HG03103 (cell line): ENCODE results near the gene IPO9.
A peak's percentile ranks its signal among the peaks of the same experiment; 100 is the strongest.
"Not testable (repeated sequence)": the region's sequence is repeated elsewhere in the genome, so short reads cannot be mapped to it uniquely, and the experiment has no call there.

Source experiments
- ATAC-seq: cut with Tn5 transposase; IDR thresholded peaks from one replicate; pipeline ENCODE4 v1.9.1; 2021; ENCODE audit warnings: low read depth; ENCODE audit not compliant: unreplicated experiment

IPO9 gene

DNA sequence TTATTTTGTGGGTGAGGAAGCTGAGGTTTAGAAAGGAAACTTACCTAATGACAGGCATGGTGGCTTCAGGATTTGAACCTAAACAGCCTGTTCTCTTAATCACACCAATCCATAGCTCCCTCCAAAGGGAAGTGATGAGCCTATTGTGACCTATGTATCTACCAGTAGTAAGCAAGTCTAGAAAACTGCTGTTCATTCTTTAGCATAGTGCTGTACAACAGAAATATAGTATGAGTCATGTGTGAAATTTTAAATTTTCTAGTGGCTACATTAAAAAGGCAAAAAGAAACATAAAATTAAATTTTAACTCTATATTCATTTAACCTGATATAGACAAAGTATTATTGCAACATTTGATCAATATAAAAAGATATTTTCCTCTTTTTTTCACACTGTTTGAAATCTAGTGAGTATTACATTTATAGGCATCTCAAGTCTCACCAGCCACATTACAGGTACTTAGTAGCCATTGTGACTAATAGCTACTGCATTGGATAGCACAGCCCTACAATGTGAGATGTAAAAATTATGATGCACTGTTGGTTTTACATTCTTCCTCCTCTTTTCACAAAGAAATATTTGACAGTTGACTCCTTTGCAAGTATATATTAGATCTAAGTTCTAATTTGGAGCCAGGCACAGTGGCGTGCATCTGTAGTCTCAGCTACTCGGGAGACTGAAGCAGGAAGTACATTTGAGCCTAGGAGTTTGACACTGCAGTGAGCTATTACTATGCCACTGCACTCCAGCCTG lies 16.6 kb downstream of the IPO9 start:
- no peak for ATAC-seq

DNA sequence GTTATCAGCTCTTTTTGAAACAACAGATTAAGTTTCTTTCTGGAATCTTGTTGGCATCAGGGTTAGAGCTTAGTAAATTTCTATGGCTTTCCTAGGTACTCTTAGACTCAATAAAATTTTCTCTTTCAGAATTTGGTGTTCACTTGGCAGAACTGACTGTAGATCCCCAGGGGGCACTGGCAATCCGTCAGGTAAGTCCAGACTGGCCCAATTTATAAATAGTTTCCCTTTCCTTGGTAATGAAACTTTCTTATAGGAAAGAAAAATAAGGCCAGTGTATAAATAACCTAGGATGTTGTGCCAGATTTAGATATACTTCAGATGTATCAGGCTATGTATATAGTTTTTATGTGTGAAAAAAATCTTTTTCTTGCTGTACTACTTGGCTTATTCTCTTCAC lies 18.2 kb downstream of the IPO9 start:
- ATAC-seq = no peak

DNA sequence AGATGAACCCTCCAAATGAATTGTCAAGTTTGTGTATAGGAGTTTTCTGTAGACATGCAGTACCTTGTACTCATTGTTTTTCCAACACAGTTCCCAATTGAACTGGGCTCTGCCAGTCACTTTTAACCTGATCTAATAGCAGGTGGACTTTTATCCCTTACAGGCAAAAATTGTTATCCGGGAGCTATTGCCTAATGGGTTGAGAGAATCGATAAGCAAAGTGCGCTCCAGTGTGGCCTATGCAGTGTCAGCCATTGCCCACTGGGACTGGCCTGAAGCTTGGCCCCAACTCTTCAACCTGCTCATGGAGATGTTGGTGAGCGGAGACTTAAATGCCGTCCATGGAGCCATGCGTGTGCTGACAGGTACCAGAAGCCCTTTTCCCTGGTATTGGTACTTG lies 19.3 kb downstream of the IPO9 start:
- no peak for ATAC-seq

DNA sequence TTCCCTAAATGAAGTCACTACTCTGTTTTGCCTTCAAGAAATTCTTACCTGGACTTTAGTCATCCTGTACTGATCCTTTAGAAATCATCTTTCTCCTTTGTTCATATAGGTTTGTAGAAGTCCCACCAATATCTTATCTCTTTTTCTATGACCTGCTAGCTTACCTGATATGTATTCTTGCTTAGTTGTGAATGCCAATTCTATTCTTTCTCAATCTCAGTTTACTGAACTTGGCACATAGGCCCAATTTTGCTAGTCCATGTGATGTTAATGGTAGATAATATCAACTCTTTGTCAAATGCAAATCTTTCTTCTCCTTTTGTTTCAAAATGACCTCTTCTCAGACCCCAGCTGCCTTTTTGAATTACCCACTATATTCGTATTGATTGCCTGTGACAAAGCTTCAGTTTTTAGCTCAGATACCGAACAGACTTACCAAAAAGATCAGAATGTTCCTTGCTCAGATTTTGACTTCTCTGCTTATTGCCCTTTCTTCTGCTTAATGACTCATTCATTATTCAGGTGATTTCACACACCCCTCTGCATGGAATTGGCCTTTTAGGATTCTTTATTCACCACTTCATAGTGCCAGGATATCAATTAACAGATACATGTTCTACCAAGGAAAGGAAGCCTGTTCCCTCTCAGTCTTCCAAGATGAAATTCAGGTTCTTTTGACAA lies 20.6 kb downstream of the IPO9 start:
- ATAC-seq = no peak

DNA sequence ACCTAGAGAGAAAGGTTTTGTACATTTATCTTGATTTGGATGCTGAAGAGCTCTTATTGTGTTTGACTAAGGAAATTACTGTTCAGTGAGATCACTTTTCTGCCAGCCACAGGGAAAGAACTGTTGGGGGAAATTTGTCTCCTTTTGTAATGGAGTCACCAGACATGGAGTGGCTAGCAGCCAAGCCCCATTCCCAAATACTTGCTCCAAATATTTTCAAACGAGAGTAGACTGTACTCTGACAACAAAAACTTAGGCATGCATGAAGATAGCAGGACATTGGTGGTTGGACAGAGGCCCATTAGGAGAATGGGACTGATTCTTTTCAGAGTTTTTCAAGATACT lies 21.1 kb downstream of the IPO9 start:
- no peak for ATAC-seq

DNA sequence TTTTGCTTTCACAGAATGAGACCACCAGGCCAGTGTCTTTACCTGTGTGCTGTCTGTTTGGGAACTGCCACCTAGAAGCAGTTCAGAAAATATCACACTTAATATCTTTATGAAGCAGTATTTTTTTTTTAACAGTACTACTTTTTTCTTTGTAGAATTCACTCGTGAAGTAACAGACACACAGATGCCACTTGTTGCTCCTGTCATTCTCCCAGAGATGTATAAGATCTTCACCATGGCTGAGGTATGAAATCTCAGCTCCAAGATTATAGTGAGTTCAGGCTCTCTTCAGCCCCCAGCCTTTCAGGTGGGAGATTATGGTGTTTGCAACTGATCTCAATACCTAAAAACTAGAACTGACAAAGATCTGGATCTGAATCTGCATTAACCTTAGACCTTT lies 23.0 kb downstream of the IPO9 start:
- no peak for ATAC-seq

DNA sequence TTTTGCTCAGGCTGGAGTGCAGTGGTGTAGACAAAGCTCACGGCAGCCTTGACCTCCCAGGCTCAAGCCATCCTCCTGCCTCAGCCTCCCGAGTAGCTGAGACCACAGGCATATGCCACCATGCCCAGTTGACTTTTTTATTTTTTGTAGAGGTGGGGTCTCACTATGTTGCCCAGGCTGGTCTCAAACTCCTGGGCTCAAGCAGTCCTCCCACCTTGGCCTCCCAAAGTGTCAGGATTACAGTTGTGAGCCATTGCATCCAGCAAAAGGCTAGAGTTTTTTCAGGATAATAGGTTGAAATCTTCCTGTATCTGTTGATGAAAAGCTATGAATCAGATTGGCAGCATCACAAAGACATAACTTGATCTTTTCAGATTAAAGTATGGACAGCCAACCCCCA lies 27.8 kb downstream of the IPO9 start:
- not testable (repeated sequence) for ATAC-seq

DNA sequence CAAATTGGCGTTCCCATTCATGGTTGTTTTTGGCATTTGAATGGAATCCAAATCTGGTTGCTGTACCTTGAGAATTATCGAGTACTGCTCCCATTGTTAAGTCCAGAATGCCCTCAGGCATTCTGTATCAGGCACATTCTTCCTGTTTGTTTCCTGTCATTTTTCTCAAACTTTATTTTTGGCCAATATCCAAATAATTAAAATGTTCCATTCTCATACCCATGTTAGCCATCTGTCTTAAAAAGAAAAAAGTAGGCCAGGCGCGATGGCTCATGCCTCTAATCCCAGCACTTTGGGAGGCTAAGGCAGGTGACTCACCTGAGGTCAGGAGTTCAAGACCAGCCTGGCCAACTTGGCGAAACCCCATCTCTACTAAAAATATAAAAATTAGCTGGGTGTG lies 30.5 kb downstream of the IPO9 start:
- no peak for ATAC-seq

DNA sequence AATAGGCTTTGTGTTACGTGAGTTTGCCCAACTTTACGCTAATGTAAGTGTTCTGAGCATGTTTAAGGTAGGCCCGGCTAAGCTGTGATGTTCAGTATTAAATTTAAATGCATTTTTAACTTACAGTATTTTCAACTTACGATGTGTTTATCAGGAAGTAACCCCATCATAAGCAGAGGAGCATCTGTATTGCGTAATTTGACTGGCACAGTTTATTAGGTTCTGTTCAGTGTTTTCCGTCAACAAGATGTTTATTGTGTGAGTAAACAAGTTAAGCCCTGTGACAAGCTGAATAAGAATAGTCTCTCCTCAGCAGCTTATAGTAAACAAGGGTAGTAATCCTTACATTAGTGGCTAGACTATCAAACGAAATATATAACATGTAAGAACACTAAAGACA lies 32.5 kb downstream of the IPO9 start:
- ATAC-seq = no peak

DNA sequence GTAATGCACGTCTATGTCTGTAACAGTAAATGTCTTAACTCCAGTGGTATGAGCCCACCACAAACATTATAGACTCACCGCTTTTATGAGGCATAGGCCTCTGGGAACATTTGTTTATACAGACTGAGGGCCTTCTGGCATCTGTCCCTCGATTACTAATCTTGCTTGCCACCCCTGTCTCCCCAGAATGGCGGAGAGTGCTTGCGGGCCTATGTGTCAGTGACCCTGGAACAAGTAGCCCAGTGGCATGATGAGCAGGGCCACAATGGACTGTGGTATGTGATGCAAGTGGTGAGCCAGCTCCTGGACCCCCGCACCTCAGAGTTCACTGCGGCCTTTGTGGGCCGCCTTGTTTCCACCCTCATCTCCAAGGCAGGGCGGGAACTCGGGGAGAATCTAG lies 41.4 kb downstream of the IPO9 start:
- ATAC-seq = no peak

DNA sequence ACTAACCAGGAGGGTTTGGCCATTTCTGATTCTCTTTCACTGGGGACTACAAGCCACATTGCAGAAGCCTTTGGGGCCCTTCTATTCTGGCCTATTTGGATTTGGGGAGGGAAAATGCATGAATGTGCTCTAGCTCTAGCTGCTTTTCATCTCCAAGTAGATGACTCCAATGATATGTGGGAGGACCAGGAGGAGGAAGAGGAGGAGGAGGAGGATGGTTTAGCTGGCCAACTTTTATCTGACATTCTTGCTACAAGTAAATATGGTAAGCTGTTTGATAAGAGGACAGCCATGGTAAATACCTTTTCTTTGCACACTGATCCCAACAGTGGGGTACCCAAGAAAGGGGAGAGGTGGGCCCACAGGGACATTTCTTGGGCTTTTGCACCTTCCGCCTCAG lies 45.7 kb downstream of the IPO9 start:
- ATAC-seq = no peak

DNA sequence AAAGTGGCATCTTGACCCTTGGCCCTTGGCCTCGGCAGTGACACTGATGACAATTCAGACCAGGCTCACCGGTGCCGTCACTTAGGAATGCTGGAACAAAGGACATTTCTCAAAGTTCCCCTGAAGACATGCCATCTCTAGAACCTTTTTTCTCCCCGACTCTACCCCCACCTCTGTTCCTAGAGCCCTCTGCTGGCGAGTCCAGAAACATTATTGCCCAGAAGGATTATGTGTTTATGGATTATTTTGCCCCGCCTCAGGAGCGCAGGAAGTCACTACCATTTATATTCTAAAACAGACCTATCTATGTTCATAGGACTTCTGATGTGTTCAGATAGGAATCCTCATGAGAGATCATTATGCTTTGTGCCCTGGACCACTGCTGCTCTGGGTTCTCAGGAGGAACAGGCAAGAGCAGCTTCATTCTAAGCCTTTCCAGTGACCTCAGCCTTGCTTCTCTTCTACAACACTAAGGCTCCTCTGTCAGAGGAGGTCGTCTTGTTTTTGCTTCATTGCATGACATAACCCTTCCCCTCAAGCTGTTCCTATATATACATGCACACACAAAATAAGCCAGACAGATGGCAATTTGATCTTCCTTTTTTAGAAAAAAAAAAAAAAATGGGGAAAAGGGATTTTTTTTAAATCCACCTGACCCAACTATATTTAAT lies 47.3 kb downstream of the IPO9 start:
- no peak for ATAC-seq

DNA sequence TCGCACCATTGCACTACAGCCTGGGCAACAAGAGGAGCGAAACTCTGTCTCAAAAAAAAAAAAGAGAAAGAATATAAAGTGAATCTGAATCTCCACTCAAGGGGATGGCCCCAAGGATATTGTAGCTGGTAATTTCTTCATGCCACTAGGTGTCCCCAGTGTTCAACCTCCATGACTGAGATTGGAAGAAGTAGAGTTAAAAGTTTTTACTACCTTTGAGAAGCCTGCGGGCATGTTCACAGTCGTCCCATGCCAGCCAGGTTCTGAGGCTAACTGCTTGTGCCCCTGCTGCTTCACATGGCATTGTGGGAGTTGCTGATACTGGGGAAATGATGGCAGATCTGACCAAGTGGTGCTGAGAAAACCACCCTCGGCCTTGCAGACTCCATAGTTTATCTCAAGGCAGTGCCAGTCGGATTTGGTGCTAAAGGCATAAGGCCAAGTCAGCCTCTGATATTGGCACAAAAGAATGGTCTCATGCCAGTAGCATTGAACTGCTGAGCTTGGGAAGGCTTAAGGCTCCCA lies 49.0 kb downstream of the IPO9 start:
- no peak for ATAC-seq

DNA sequence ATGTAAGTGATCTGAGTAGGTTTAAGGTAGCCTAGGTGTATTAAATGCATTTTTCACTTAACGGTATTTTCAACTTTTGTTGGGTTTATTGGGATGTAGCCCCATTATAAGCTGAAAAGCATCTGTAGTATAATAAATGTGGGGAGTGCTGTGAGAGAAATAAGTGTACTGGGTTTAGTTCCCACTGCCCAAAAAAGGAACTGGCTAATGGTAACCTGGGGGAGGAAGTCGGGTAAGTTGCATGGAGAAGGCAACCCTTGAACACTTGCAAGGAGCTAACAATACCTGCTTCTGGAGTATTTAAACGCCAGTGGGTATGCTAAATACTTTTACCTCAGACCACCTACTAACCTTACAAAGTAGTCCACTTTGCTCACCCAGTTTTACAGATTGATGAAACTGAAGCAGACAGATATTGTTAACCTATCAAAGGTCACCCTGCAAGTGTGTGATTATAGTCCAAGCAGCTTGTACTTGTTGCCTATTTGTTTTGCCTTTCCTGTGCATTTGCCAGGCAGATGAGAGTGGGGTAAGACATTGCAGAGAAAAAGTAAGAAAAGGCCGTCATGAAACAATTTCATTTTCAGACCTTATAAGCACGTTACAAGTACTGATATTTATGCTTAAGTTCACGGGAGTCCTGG lies 52.1 kb downstream of the IPO9 start:
- ATAC-seq = no peak

DNA sequence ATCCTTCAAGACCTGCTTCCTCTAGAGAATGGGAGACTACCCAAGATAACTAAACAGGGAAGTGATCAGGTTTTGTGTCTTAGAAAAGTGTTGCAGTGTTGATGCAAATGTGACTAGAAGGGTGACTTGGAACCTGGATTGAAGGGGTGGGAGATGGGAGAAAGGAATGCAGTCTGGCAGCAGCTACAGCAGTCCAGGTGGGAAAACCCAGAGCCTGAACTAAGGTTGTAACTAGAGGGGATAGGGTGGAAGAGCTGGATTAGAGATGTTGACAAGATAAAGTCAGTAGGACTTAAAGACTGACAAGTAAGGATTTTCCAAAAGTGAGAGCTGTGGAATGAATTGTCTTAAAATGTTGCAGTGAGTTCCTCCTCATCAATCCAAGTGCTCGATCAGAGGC lies 52.7 kb downstream of the IPO9 start:
- no peak for ATAC-seq

DNA sequence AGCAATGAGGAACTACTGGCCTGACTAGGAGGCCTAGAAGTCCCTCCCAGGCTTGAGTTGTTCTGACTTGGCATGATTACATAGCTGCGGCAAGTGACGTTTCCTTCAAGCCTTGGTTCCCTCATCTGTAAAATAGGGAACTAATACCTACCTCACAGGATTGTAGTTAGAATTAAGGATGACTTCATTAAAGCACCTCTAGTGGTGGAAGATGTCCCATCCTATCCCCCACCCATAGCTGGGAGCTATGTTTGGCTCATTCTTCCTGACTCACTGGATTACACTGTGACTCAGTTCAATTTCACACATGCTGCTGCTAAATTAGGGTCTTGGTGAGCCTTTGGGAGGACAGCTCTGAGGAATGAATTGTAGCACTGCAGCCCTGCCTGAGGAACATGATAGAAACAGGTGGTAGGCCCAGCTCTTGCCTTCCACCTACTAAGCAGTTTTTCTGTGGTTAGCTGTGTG lies 53.7 kb downstream of the IPO9 start:
- peak; percentile 60 for ATAC-seq

DNA sequence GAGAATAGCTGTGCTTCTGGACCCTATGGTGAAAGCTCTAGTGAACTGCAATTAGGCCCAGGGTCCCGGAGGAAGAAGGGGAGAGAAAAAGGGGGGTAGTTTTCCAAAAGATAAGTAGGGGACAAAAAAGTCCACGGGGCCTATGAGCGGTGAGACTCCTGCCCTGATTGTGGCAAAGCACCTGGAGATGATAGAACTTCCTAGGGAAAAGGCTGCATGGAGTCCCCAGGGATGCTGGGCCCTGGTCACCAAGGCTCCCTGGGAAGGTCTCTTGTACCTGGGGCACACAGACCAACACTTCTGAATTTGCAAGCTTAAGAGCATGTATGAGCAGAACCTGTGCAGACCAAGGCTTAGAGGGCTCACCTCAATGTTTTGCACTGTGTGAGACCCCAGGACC lies 54.3 kb downstream of the IPO9 start:
- no peak for ATAC-seq

DNA sequence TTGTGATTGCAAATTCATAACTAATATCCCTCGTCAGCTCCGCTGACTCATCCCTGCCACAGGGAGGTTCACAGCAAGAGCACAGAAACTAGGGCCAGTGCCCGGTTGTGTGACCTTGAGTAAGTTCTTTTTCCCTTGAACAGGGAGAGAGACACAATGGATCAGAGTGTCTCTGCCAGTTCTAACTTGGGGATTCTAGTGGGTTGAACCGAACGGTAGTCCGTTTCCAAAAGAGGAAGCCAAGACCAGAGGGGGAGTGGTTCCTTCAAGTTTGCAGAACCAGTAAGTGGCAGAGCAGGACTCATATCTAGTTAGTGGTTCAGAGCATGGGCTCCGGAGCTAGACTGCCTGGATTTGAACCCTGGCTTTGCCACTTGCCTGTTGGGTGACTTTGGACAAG lies 54.8 kb downstream of the IPO9 start:
- no peak for ATAC-seq

DNA sequence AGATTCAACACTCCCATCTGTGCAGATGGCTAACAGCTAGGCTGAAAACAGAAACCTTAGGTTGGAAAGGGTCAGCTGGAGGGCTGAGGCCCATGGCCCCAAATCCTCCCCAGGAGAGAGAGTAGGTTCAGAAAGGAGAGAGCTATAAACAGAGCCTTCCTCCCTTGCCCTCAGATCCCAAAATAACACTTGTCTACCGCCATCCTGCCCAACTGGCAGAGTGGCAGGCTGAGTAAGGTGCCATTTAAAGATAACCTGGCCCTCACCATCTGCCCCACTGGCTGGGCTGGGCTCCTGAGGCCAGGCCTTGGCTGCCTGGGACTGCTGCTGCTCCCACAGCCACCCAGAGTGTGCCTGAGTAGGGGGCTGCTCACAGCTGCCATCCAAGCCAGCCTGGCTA lies 55.5 kb downstream of the IPO9 start:
- ATAC-seq = no peak

DNA sequence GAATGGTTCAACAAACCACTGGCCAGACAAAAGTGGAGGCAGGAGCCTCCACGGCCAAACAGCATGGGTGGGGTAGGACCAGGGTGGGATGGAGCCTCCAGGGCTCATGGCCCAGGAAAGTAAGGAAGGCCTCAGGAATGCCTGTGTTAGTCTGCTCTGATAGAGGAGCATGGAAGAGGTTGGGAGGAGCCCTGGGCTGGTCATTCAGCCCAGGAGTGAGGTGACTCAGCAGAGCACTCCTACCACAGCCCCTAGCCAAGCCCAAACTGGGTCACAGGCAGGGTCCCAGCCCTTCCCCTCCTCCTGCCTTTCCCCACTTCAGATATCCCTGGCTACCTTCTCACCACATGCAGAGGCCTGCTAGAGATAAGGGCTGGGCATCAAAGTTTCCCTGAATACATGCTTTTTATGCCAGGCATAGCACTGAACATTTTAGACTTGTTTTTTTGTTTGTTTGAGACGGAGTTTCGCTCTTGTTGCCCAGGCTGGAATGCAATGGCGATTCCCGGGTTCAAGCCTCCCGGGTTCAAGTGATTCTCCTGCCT lies 56.6 kb downstream of the IPO9 start:
- no peak for ATAC-seq
